Fibroblast of pulmonary artery (primary cell): ENCODE measurements around the gene ADCY10.

Experiments used
- DNase-seq: peaks from one replicate; pipeline ENCODE4 v3.0.0-alpha.2; 2010; ENCODE audit warnings: low read depth
- H3K4me3 ChIP-seq: replicated peaks from 2 replicates; pipeline ENCODE4 v1.5.1; 2011; ENCODE audit warnings: low read depth, mild to moderate bottlenecking, control low read depth, low read length, moderate library complexity
- TF ChIP-seq, protein P1 (sequence below): IDR thresholded peaks from 2 replicates; pipeline ENCODE4 v1.5.1; 2011; ENCODE audit warnings: mild to moderate bottlenecking, control low read depth, low read length, inconsistent platforms; ENCODE audit errors: missing control alignments

The ADCY10 gene

GRCh38 chr1:167882376-167882775 lies 31.6 kb downstream of the ADCY10 start:
- no peak for DNase-seq
- no peak overlapping the region for H3K4me3 ChIP-seq
- TF ChIP-seq, protein P1, sequence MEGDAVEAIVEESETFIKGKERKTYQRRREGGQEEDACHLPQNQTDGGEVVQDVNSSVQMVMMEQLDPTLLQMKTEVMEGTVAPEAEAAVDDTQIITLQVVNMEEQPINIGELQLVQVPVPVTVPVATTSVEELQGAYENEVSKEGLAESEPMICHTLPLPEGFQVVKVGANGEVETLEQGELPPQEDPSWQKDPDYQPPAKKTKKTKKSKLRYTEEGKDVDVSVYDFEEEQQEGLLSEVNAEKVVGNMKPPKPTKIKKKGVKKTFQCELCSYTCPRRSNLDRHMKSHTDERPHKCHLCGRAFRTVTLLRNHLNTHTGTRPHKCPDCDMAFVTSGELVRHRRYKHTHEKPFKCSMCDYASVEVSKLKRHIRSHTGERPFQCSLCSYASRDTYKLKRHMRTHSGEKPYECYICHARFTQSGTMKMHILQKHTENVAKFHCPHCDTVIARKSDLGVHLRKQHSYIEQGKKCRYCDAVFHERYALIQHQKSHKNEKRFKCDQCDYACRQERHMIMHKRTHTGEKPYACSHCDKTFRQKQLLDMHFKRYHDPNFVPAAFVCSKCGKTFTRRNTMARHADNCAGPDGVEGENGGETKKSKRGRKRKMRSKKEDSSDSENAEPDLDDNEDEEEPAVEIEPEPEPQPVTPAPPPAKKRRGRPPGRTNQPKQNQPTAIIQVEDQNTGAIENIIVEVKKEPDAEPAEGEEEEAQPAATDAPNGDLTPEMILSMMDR, result no peak

DNA sequence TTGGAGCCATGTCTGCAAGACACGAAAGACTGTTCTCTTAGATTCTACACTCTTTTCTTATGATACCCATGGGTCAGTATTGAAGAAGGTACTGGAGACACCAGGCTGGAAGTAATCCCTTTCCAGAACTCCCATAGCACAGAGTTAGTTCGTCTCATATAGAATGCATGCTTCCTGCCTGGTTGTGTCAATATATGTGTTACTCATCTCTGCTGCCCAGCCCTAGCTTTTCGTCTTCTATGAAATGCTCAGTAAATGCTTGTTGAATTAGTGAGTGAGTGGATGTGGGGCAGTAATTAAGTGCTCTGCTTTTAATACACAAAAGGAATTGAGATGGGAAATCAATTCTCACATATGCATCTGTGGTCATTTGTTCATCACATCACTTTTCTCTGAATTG lies 32.1 kb downstream of the ADCY10 start:
- no peak for DNase-seq
- no peak overlapping the region for H3K4me3 ChIP-seq
- TF ChIP-seq, protein P1, result no peak

DNA sequence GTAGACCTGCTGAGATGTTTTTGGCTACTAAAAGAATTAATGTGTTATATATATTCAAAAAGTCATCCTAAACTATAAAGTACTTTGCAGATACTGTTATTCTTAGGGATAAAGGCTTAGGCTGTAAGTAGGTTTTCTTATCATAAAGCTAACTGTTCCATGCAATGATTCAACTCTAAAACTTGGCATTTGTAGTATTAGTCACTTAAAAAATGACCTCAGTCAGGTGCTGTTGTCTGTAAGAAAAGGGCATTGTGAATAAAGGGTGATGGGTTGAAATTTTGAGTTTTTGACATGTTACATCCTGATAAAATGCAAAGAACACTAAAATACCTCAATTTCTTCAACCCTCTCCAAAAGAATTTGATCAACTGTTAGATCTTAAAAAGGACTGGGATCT lies 32.9 kb downstream of the ADCY10 start:
- TF ChIP-seq, protein P1, result no peak
- peak; percentile 42 for DNase-seq
- H3K4me3 ChIP-seq, result no peak overlapping the region

GRCh38 chr1:167880580-167881021 lies 33.3 kb downstream of the ADCY10 start:
- peak; percentile 14 for DNase-seq
- TF ChIP-seq, protein P1, result no peak
- no peak overlapping the region for H3K4me3 ChIP-seq

DNA sequence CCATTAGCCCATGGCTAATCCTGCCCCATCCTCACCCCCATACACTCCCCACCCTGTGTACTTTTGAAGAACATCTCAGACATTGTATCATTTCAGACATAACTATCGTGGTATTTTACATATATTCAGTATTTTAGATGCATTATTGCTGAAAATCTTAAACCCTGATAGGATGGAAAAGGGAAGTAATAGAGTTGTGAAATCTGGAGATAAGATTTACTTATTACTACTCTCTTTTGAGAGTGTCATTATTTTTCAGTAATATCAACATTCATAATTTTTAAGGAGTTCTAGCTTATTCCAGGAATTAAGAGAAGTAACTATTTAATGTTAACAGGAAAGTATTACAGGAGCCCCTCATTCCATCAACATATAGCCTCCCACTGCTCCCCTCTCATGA lies 34.4 kb downstream of the ADCY10 start:
- H3K4me3 ChIP-seq, result no peak overlapping the region
- TF ChIP-seq, protein P1, result no peak
- no peak for DNase-seq

DNA sequence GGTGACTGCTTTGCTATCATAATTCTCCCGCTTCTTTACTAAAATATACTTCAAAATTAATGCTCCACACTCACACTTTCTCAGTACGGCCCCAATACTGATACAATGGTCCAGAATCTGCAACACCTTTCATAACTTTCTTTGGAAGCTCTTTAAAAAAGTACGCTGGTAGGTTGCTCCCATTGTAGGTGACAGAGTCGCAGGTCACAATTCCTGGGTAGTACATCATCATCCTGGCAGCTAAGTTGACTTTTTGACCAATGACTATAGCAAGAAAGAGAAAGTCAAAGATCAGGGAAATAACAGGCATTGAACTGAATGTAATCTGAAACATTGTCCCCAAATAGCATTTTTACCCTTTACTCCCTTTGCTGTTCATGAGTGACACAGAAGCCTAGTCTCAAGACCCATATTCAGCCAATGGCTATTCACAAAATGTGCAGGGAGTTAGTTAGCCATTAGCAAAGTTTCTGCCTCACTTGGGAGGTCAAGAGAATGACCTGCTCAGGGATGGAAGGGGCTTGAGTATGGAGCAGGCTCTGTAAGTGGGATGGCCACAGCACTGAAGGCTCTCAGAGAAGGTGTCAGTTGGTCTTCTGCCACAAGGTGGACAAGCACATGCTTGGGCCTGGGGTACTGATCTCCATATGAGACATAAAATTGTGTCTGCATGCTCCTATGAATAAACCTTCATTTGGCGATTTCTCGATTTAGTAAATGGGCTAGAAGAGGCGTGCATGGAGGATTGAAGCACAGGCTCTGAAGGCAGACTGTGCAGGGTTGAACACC lies 35.4 kb downstream of the ADCY10 start:
- DNase-seq, result no peak

More for the DNA sequence above, 35.4 kb downstream of the ADCY10 start:
- TF ChIP-seq, protein P1, result no peak
- H3K4me3 ChIP-seq, result no peak overlapping the region
